ENCODE measurements around the gene ACSF2. TPM values are rescaled to one million over a fixed set of nuclear protein-coding genes. Genes with fewer than 3 reads are reported as not detected.
"Not testable (repeated sequence)": the region's sequence is repeated elsewhere in the genome, so short reads cannot be mapped to it uniquely, and the experiment has no call there.

The ACSF2 gene
- polyA plus RNA-seq, 1 experiment: 52.1 TPM

- POLR2A ChIA-PET: interaction anchor here (0.7 to 2.1 kb wide), 12 partner anchors 8 to 197 kb away, joined by 3 to 13 read pairs (median 4); partner anchors contain the start of gene ACSF2
- H3K9me3 ChIP-seq (ENCODE audit: control insufficient read depth, insufficient read depth, low read length): peaks cover 4% of the 10 kb centered on the region; the same call in 1 of the 2 replicates
- peak; percentile 87 for TF ChIP-seq CTCF (IDR thresholded peaks at IDR 0.05; ENCODE audit: low read depth, low read length)
- H3K4me3 ChIP-seq (ENCODE audit: low read depth, low read length): peak within 1 kb of the TSS; percentile 94
- CTCF ChIA-PET: interaction anchor here (0.6 to 4.9 kb wide), 44 partner anchors 8 to 1058 kb away, joined by 3 to 45 read pairs (median 4); partner anchors contain the start of genes ACSF2, EME1, MRPL27 and RSAD1
- no peaks in the 10 kb centered on the region for H3K27me3 ChIP-seq (ENCODE audit: control insufficient read depth, insufficient read depth, low read length)
- peak within 1 kb of the TSS; percentile 91 for H3K27ac ChIP-seq (ENCODE audit: low read depth, low read length)
- peak; percentile 53 for DNase-seq (ENCODE audit: low read depth, low spot score)
These were observed 28.7 kb upstream of the ACSF2 start, which contains the start of gene LRRC59 for GRCh38 chr17:50397111-50397918. Gene LRRC59 (minus strand): TSS chr17:50397523. CDS start chr17:50397317, 206 bp downstream.

- ChIA-PET POLR2A (interaction anchor here (0.5 to 1.9 kb wide), 8 partner anchors 9 to 194 kb away, joined by 3 to 13 read pairs (median 4); partner anchors contain the start of gene ACSF2), CTCF (interaction anchor here (0.7 to 4.9 kb wide), 35 partner anchors 9 to 765 kb away, joined by 3 to 45 read pairs (median 5); partner anchors contain the start of genes ACSF2, RSAD1 and XYLT2)
- Histone ChIP-seq H3K4me3 (ENCODE audit: low read depth, low read length) (peak overlapping the region; percentile 94; the same call in 1 of the 2 replicates), H3K27me3 (ENCODE audit: control insufficient read depth, insufficient read depth, low read length) (peaks cover 4% of the 10 kb centered on the region), H3K9me3 (ENCODE audit: control insufficient read depth, insufficient read depth, low read length) (peaks cover 4% of the 10 kb centered on the region; the same call in 1 of the 2 replicates), H3K27ac (ENCODE audit: low read depth, low read length) (no peak overlapping the region)
- no peak for TF ChIP-seq CTCF (IDR thresholded peaks at IDR 0.05; ENCODE audit: low read depth, low read length)
- DNase-seq (ENCODE audit: low read depth, low spot score): no peak
These were observed 28.1 kb upstream of the ACSF2 start for GRCh38 chr17:50397919-50398285.

GRCh38 chr17:50398672-50399071, 27.3 kb upstream of the ACSF2 start:
- H3K9me3 ChIP-seq (ENCODE audit: control insufficient read depth, insufficient read depth, low read length); DNase-seq (ENCODE audit: low read depth, low spot score); H3K27me3 ChIP-seq (ENCODE audit: control insufficient read depth, insufficient read depth, low read length); H3K27ac ChIP-seq (ENCODE audit: low read depth, low read length); POLR2A ChIA-PET; H3K4me3 ChIP-seq (ENCODE audit: low read depth, low read length): not testable (repeated sequence)
- CTCF ChIA-PET: interaction anchor here (0.9 to 4.9 kb wide), 9 partner anchors 8 to 259 kb away, joined by 3 to 45 read pairs (median 21); partner anchors contain the start of genes ACSF2, RSAD1 and XYLT2

- H3K27me3 ChIP-seq (ENCODE audit: control insufficient read depth, insufficient read depth, low read length); POLR2A ChIA-PET; H3K27ac ChIP-seq (ENCODE audit: low read depth, low read length); CTCF ChIA-PET; DNase-seq (ENCODE audit: low read depth, low spot score); H3K9me3 ChIP-seq (ENCODE audit: control insufficient read depth, insufficient read depth, low read length); H3K4me3 ChIP-seq (ENCODE audit: low read depth, low read length): not testable (repeated sequence)
These were observed 26.4 kb upstream of the ACSF2 start for GRCh38 chr17:50399591-50399990.

GRCh38 chr17:50405351-50405750, 20.7 kb upstream of the ACSF2 start:
- H3K27ac ChIP-seq (ENCODE audit: low read depth, low read length); POLR2A ChIA-PET; DNase-seq (ENCODE audit: low read depth, low spot score); H3K4me3 ChIP-seq (ENCODE audit: low read depth, low read length); H3K9me3 ChIP-seq (ENCODE audit: control insufficient read depth, insufficient read depth, low read length): not testable (repeated sequence)
- peaks cover 25% of the 10 kb centered on the region for H3K27me3 ChIP-seq (ENCODE audit: control insufficient read depth, insufficient read depth, low read length)
- CTCF ChIA-PET: interaction anchor here (1.1 to 4.0 kb wide), 2 partner anchors 8 to 74 kb away, joined by 3 to 29 read pairs; partner anchors contain the start of gene LRRC59

- Histone ChIP-seq H3K4me3 (ENCODE audit: low read depth, low read length) (no peak overlapping the region), H3K27me3 (ENCODE audit: control insufficient read depth, insufficient read depth, low read length) (peaks cover 25% of the 10 kb centered on the region), H3K27ac (ENCODE audit: low read depth, low read length) (no peak overlapping the region), H3K9me3 (ENCODE audit: control insufficient read depth, insufficient read depth, low read length) (no peaks in the 10 kb centered on the region)
- no peak for TF ChIP-seq CTCF (IDR thresholded peaks at IDR 0.05; ENCODE audit: low read depth, low read length)
- DNase-seq (ENCODE audit: low read depth, low spot score): no peak
- ChIA-PET CTCF (interaction anchor here (4.0 kb wide), 1 partner anchor 9 kb away, joined by 29 read pairs; the partner anchor contains the start of gene LRRC59), POLR2A (interaction anchor here (1.0 kb wide), 1 partner anchor 9 kb away, joined by 3 read pairs; no protein-coding TSS in a partner anchor)
These were observed 19.4 kb upstream of the ACSF2 start for GRCh38 chr17:50406578-50406977.

All from AG04450 (cell line).